ENCODE measurements around the gene NSG2.

NSG2 gene

GRCh38 chr5:174058433-174059122 is 13.1 kb downstream of the NSG2 start (continued):
- TF ChIP-seq ZNF785 (tag by site-specific recombination; IDR thresholded peaks at IDR 0.05) (no peak), ZNF214 (tag by site-specific recombination; IDR thresholded peaks at IDR 0.05; ENCODE audit: borderline replicate concordance) (no peak)

- Histone ChIP-seq H3K4me3 (ENCODE audit: low read depth, low read length) (no peak overlapping the region), H3K27ac (ENCODE audit: extremely low read depth, low read depth, low read length) (no peak overlapping the region), H3K9me3 (ENCODE audit: control insufficient read depth, insufficient read depth, low read depth, low read length) (no peaks in the 10 kb centered on the region), H3K4me1 (ENCODE audit: control insufficient read depth, insufficient read depth, low read length) (peaks cover 6% of the 10 kb centered on the region; the same call in 1 of the 2 replicates), H3K36me3 (ENCODE audit: control insufficient read depth in 2 of 2, insufficient read depth in 1 of 2, low read length in 2 of 2) (no peaks in the 10 kb centered on the region)
- ChIA-PET POLR2A (no interaction called here), CTCF (interaction anchor here (0.6 to 1.8 kb wide), 5 partner anchors 12 to 258 kb away, joined by 3 to 8 read pairs (median 4); partner anchors contain the start of gene NSG2)
- TF ChIP-seq ZNF658 (tag by site-specific recombination; IDR thresholded peaks at IDR 0.05) (no peak), ELK4 (IDR thresholded peaks at IDR 0.05; ENCODE audit: borderline replicate concordance, low read depth, low read length) (no peak), ZNF16 (tag by site-specific recombination; IDR thresholded peaks at IDR 0.05; ENCODE audit: low read depth) (no peak), KLF8 (tag by site-specific recombination; IDR thresholded peaks at IDR 0.05) (no peak), BCL6B (tag by site-specific recombination; IDR thresholded peaks at IDR 0.05) (no peak), ZNF571 (tag by site-specific recombination; IDR thresholded peaks at IDR 0.05) (no peak), ZNF248 (tag by site-specific recombination; IDR thresholded peaks at IDR 0.05) (no peak), MYNN (tag by site-specific recombination; IDR thresholded peaks at IDR 0.05; ENCODE audit: borderline replicate concordance) (no peak), ZNF670 (tag by site-specific recombination; IDR thresholded peaks at IDR 0.05; ENCODE audit: low read depth) (no peak), ZNF274 (IDR thresholded peaks at IDR 0.05; ENCODE audit: low read length) (no peak), ZNF274 (tag by site-specific recombination; IDR thresholded peaks at IDR 0.05; ENCODE audit: borderline replicate concordance) (no peak), ZNF513 (tag by site-specific recombination; IDR thresholded peaks at IDR 0.05) (no peak), ZNF664 (tag by site-specific recombination; IDR thresholded peaks at IDR 0.05) (no peak), ZNF23 (tag by site-specific recombination; IDR thresholded peaks at IDR 0.05; ENCODE audit: borderline replicate concordance) (no peak)
These were observed 13.7 kb downstream of the NSG2 start for GRCh38 chr5:174059247-174059646.

- ChIA-PET POLR2A (no interaction called here), CTCF (no interaction called here)
- TF ChIP-seq ZNF513 (tag by site-specific recombination; IDR thresholded peaks at IDR 0.05) (no peak), ZIC2 (tag by site-specific recombination; IDR thresholded peaks at IDR 0.05) (no peak), MEIS1 (CRISPR knock-in tag; IDR thresholded peaks at IDR 0.05; ENCODE audit: borderline replicate concordance) (no peak), ZNF174 (tag by site-specific recombination; IDR thresholded peaks at IDR 0.05) (no peak), ZNF701 (tag by site-specific recombination; IDR thresholded peaks at IDR 0.05) (no peak), ZNF112 (tag by site-specific recombination; IDR thresholded peaks at IDR 0.05) (no peak), PRDM10 (tag by site-specific recombination; IDR thresholded peaks at IDR 0.05) (no peak), OVOL3 (tag by site-specific recombination; IDR thresholded peaks at IDR 0.05) (no peak), MYNN (tag by site-specific recombination; IDR thresholded peaks at IDR 0.05; ENCODE audit: borderline replicate concordance) (no peak)
- no peak overlapping the region for H3K4me3 ChIP-seq (ENCODE audit: low read depth, low read length)
- no peaks in the 10 kb centered on the region for H3K36me3 ChIP-seq (ENCODE audit: control insufficient read depth in 2 of 2, insufficient read depth in 1 of 2, low read length in 2 of 2)
- H3K27ac ChIP-seq (ENCODE audit: extremely low read depth, low read depth, low read length): no peak overlapping the region
- H3K4me1 ChIP-seq (ENCODE audit: control insufficient read depth, insufficient read depth, low read length): peaks cover 6% of the 10 kb centered on the region
- no peaks in the 10 kb centered on the region for H3K9me3 ChIP-seq (ENCODE audit: control insufficient read depth, insufficient read depth, low read depth, low read length)
These were observed 17.7 kb downstream of the NSG2 start for GRCh38 chr5:174063082-174063756.

Data from HEK293 (cell line).